NCI-H446 treated with DMSO at 0.1 percent for 48 hours (cell line): ENCODE measurements around the gene HMGN2.

ENCODE experiments used
- DNase-seq: peaks from one replicate; lab custom pipeline; 2025; lab: John Stamatoyannopoulos, UW

HMGN2 gene

DNA sequence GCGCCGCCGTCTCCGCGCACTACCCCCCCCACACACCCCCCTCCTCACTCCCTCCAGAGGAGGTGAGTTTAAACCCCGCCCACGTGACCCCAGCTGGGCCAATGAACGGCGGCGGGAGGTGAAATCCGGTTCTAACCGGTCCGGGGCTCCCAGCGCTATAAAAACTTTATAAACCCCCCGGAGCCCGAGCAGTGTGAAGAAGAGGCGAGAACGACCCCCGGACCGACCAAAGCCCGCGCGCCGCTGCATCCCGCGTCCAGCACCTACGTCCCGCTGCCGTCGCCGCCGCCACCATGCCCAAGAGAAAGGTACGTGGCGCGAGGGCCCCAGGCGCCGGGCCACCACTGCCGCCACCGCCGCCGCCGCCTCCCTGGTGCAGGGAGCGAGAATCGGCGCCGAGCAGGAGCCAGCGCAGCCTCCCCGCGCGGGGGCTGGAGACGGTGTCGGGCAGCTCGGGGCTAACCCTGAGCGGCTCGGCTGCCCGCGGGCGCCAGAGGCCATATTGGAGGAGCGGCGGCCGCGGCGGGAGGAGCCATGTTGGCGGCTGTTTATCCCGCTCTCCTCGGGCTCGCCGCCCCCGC lies at the start of gene HMGN2:
HMGN2 (plus strand) TSS at position 121 of the 581 bp plus-strand sequence; CDS start at position 294, 173 bp downstream.
- peak; percentile 90 for DNase-seq

DNA sequence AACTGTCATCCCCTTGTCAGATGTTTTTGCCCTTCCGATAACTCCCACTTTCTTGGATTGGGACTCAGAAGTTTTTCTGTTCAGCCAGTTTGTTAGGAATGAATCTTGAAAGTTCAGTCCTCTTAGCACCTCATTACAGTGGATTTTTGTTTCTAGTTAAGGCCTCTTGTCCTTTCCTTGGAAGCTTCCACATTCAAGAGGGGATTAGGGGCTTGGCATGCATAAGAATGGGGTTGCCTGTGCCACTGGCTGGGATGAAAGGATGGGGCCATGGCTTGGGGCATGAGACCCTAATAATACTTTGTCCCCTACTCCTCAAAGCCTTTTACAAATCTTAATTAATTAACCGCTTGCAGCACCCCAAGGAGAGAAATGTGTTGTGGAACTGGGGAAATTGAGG lies 42.5 kb upstream of the HMGN2 start:
- no peak for DNase-seq

DNA sequence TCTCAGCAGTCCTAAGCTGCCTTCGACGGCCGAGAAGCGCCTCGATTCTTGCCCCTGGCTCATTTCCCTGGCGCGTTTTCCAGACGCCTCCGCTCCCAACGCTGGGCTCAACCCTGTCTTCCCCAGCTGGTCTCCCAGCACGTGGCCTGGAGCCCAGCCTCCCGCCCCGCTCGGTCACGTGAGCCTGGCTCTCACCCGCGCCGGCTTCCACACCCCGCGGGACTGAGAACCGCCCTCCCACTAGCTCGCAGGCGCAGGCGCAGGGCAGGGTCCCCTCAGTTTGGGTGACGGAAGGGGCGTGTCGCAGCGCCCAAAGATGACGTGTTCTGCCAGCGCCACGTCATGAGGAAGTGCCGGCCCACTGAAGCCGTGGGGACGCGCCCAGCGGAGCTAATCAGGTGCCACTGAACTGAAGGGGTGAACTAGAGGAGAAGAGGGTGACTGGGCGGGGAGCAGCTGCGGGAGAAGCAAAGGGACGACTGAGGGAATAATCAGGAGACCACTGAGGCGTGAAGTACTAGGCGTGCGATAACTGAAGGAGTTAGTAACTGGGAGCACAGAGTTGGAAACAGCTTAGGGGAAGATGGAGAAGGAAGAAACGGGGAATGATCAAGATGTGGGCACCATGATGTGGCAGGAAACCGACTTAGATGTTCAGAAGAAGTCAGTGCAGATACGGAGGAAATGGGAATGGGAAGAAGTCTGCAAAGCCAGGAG lies 40.1 kb upstream of the HMGN2 start, which contains the start of gene DHDDS:
DHDDS (plus strand) TSS at position 343 of the 717 bp plus-strand sequence. CDS start 625 bp downstream, outside the sequence.
- peak; percentile 98 for DNase-seq

DNA sequence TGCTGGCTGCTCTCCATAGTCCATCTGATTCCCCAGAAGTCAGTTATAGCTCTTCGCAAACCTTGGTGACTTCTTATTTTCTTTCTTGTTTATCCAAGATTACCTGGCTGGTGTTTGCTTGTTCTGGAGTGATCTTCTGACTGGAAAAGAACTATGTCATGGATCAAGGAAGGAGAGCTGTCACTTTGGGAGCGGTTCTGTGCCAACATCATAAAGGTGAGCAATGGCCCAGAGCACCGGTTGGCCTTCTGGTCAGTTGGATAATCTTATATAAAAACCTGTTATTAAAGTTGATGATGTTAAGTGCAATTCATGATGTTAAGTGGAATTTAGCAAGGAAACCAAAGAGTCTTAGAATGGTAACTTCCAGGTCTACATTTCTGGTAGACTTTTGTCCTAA lies 39.4 kb upstream of the HMGN2 start:
- DNase-seq, result no peak

DNA sequence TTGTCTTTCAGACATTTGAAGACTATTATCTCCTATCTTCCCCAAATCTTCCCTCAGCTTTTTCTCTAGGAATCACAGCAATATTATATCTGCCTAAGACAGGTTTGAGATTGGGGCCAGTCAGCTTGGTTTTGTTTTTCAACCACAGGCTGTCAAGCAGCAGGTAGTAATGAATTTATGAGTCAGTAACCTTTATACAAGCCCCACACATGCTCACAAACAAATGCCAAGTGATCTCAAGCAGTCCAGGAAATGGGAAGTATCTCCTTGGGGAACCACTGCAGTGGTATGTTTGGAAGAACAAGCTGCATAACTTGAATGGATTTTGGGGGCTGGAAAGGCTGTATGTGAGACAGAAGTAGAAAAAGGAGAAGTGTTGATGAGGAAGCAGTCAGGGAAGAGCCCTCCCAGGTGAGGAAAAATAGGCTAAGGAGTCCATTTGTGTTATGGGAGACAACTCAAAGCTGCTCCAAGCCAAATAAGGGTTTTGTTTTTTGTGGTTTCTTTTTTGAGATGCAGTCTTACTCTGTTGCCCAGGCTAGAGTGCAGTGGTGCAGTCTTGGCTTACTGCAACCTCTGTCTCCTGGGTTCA lies 38.0 kb upstream of the HMGN2 start:
- no peak for DNase-seq

DNA sequence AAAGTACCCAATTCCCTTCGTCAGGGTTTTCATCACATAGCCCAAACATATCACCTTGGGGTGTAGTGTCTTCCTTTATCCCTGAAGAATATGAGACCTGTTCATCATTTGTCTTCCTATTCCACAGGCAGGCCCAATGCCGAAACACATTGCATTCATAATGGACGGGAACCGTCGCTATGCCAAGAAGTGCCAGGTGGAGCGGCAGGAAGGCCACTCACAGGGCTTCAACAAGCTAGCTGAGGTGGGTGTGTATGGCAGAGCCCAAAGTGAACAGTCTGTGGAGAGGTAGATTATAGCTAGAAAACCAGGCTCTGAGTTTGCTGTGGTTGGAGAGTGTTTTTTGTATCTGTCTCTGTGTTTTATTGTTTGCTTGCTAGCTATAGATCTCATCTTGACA lies 34.2 kb upstream of the HMGN2 start:
- DNase-seq, result no peak

DNA sequence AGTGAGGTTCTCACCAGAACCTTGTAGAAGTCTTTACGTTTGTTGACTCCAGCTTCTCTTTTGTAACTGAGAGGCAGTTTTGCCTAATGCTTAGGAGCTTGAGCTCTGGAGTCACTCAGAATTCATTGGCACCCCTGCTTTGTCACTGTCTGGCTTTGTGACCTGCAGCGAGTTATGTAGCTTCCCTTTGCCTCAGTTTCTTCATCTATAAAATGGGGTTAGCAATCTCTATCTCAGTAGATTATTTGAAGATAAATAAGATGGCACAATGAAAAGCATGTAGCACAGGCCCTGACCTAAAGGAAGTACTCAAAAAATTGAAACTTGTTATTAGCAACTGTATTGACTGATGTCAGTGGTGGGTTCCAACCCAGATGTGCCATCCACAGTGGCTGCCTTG lies 32.0 kb upstream of the HMGN2 start:
- no peak for DNase-seq

DNA sequence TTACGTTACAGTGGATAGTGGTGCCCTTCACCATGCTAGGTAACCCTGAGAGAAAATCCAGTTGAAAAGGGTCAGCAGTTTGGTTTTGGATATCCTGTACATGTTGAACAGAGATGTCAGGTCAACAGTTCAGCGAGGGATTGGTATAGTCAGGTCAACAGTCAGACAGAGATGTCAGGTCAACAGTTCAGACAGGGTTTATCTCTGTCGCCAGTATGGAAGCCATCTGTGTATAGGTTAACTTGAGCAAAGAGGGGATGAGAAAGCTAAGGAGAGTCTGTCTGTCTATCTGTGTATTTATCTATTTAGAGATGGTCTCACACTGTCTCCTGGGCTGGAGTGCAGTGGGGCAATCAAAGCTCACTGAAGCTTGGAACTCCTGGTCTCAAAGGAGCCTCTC lies 22.4 kb upstream of the HMGN2 start:
- DNase-seq, result no peak

DNA sequence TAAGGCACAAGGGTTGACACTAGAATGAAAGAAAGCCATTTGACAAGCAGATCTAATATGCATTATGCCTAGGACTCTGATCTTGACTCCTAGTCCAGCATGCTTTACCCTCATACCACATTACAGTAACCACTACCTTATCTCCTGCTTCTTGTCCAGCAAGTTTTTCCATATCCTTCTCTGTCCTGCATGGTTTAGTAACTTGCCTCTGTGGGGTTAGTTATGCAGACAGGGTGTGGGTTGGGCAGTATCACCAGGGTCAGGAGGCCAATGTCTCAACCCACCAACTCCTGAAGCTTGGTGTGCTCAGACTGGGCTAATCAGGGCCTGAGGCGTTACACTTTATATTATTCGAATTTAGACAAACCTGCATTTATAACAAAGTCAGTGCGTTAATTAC lies 21.3 kb upstream of the HMGN2 start:
- no peak for DNase-seq

DNA sequence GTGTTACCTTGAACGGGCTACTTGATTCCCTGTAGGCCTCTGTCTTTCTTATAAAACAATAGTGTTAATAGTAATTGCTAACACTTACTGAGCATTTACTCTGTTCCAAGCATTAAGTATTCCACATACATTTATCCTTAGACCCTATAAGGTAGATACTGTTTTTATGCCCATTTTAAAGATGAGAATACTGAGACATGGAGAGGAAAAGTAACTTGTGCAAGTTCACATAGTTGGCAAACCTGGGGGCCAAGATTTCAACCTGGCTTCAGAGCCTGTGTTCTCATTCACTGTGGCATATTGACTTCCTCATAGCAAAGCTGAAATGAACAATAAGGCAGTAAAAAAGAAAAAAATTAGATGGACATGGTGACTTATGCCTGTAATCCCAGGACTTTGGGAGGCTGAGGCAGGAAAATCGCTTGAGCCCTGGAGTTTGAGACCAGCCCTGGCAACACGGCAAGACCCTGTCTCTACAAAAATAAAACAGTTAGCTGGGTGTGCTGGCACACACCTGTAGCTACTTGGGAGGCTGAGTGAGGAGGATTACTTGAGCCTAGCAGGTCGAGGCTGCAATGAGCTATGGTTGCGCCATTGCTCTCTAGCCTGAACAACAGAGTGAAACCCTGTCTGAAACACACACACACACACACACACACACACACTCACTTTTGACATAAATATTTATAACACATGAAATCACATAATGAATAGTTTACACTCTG lies 19.6 kb upstream of the HMGN2 start:
- DNase-seq, result no peak

DNA sequence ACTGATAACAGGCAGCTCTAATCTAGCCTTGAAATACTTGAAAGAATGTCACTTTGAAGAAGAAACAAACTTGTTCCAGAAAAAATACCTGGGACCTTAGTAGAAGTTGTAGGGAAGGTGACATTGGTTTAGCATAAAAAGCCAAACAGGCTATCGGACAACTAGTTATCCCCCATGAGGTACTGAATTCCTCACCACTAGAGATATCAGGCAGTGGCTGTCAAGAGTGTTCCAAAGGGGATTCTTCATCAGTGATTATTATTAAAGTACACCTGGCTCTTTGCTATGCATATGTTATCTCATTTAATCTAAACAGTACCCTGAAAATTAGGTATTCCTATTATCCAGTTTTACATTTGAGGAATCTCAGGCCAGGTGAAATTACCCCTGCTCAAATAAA lies 13.1 kb upstream of the HMGN2 start:
- DNase-seq, result no peak

DNA sequence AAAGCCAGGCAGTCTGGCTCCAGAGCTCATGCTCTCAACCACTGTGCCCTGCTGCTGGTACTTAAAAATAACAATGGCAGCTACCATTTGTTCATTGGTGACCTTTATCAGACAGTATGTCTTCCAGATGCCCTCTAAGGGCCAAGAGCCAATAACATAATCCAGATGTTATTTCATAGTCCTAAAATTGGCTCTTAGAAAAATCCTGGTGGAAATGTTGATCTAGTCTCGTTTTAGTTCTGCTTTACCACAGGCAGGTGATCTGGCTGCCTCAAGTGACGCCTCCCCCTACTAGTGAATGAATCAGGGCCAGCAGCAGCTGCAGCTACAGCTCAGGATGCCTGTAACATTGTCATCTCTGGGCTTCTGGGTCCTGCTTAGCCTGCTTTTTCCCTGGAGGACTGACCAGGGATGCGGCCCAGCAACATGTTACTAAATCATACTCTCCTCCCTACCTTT lies 12.6 kb upstream of the HMGN2 start:
- DNase-seq, result no peak

DNA sequence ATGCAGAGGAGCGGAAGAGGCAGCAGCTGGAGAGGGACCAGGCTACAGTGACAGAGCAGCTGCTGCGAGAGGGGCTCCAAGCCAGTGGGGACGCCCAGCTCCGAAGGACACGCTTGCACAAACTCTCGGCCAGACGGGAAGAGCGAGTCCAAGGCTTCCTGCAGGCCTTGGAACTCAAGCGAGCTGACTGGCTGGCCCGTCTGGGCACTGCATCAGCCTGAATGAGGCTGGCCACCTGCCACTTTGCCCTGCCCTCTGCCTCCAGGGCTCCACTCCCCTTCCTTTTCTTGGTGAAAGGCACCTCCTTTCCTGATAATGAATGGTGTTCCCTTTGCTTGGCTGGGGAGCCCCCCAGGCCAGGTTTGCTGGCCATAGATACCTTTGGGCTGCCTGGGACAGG lies 3.3 kb upstream of the HMGN2 start:
- peak; percentile 81 for DNase-seq

DNA sequence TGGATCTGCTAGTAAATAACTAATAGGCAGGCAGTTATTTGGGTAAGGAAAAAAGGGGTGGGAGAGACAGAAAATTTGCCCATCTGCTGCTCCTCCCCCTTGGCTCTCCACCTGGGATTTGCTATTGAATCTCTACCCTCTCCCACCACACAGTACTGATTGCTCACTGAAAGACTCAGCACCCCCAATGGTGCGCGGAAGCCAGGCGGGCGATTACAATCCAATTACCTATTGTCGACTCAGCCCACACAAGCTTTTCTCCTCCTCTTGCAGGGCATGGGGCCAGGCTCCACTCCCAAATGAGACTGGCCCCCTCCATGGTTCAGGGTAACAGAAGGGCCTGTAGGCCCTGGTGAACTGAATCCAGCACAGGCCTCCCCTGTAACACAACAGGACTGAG lies 2.7 kb upstream of the HMGN2 start:
- DNase-seq, result peak; percentile 86

DNA sequence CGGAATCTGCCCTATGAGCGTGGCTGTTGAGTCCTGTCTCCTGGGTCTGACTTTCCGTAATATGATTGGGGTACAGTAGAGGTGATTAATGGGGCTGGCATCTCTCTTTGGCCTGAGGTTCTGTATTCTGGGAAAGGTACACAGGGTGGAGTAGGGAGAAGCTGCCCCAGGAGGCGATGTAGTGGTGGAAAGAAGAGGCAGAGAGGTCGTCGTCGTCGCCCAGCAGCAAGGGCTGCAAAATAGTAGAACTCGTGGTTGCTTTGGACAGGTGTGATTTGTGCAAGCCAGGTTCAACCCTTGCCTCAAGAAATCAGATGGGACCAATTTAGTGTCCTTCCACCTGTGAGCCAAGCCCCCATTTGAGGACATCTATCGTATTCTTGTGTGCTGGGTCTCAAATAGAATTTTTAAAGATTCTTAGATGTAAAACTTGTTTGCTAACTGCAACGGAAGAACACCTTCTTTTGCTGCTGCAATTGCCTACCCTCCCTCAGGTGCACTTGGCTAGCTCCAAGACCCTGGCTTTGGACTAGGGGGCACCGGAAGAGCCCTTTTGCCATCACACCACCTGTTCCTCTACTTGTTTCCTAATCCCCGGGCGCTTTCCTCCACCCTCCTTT lies 1.3 kb upstream of the HMGN2 start:
- DNase-seq, result no peak

DNA sequence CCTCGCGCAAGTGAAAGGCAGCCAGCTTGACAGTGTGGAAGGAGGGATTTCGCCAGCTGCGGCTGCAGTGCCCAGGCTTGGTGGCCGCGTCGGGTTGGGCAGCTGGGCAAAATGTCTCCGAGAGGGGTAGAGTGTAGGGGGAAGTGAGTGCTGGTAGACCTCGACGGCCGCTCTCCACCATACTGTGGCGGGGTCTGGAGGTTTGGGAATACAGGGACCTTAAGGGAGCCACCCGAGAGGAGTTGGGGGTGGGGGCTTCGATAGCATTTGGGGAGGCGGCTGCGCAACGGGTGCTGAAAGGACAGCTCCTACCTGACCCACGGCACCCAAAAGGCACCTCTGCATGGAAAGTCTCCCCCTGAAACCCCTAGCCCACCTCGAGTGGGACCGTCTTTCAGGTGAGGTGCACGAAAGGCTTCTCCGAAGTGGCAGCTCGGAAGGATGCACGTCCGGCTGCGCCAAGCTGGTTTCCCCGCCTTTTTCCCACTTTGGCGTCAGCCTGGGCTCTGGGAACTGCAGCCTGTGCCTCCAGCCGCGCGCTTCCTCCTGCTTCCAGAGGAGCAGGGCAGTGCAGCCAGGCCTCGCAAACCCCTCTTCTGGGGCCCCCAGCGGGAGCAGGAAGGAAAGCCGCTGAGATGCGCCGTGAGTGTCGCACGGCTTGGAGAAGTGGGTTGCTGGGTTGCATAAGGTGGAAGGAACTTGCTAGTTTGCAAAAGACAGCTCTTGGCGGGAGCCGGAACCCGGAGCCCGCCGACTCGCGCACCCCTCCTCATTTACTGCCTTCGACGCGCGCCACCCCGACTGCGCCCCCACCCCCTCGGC lies 531 bp upstream of the HMGN2 start:
- peak; percentile 88 for DNase-seq

DNA sequence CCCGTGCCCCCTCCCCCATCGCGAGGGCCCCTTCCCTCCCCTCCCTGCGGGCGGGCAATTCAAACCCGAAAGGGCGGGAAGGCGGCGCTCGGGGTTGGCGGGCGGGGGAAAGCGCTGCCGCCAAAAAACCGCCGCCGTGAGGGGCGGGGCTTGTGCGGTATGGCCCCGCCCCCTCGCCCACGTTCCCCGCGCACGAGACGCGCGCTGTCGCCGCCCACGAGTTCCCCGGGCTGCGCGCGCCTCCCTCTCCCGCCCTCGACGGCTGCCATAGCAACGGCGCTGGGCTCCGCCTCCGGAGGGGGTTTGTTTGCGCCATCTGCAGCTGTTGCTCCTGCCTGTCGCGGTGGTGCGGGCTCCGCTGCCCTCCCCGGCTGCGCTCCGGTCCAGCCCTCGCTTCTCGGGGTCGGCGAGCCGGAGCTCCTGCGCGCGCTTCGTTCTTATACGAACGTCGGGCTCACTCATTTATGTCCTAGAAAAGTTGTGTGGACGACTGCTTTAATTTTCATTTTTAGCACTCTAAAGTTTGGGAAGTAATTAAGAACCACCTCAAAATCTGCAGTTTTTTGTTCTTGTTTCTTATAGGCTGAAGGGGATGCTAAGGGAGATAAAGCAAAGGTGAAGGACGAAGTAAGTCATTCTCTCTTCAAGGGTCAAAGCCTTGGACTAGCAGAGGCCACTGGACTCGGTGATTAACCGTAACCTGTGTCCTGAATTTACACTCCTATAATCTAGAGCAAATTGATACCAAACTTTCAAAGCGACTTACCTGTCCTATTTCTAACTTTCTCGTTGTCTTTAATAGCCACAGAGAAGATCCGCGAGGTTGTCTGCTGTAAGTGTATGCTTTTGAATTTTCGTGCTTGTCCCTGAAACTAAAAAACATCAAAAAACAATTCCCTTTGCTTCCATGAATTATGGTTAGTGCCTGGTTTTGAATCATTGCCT lies 933 bp downstream of the HMGN2 start:
- DNase-seq, result peak; percentile 89

DNA sequence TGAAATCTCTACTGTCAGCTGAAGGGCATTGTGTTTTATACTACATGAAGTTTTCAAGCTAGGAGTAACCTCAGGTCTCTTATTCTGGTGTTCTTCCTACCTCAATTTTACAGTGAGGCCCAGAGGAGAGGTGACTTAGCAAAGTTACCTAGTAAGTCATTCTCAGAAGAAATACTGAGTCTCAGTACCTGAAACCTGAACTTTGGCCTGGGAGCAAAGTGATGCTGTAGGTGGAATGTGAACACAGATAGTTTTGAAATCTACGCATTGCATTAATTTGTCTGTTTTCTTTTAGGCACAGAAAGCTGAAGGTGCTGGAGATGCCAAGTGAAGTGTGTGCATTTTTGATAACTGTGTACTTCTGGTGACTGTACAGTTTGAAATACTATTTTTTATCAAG lies 2.6 kb downstream of the HMGN2 start:
- no peak for DNase-seq

DNA sequence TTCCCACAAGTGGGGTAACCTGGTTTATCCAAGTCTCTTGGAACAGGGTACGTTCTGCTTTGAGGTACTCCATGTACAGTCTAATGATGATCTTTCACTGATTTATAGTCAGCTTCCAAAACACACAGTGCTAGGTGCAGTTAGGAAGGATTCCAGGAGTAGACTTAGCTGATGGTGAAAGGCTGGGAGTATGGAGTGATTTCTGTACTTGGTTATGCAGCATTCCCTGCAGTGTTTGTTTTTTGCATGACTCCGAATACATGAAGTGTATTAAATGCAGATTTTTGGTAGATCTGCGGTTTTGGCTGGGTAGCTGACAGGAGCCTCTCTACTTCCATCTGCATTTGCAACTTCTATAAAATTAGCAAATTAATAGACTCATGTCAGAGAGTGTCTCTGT lies 3.7 kb downstream of the HMGN2 start:
- no peak for DNase-seq

DNA sequence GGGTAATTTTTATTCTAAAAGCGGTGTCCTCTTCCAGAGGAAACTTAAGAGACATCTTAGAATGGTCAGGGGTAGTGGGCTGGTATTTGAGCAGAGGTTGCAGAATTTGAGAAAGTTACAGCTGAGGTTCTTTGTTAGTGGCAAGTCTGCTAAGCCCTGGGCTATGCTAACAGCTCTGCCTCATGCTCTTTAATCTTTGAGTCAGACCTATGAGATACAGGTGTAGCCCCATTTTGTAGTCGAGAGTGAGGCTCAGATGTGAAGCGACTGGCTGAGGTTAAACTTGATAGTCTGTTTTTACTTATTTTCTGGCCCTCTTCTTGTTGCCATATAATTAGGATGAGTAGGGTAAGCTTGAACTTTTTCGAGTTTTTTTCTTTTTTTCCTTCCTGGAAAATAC lies 4.7 kb downstream of the HMGN2 start:
- no peak for DNase-seq
